Mammary epithelial cell (primary cell): Measurements from ENCODE around the gene SLC6A5.

Source experiments
- CTCF ChIP-seq, 2 donors: IDR thresholded peaks in 1 of 2; conservative IDR thresholded peaks in 1 of 2; 2 replicates each; pipeline ENCODE4 v1.5.1; 2011 to 2012; ENCODE audit warnings: inconsistent platforms in 2 of 2, low read length in 2 of 2, mild to moderate bottlenecking in 2 of 2, control low read depth in 1 of 2, low read depth in 1 of 2; ENCODE audit not compliant: insufficient read depth in 1 of 2; ENCODE audit errors: extremely low read depth in 1 of 2
- EZH2 ChIP-seq: IDR thresholded peaks from 2 replicates; pipeline ENCODE4 v1.6.1; 2012; ENCODE audit warnings: low read length, inconsistent platforms, borderline replicate concordance

GRCh38 chr11:20564846-20565635, 34.4 kb upstream of the SLC6A5 start:
- no peak for TF ChIP-seq EZH2
- TF ChIP-seq CTCF (conservative IDR thresholded peaks at IDR 0.05 in 1 of 2, IDR thresholded peaks at IDR 0.05 in 1 of 2; ENCODE audit: extremely low read depth in 1 of 2, insufficient read depth in 1 of 2, low read depth in 1 of 2, low read length in 2 of 2): no peak
